Measurements from ENCODE around the gene CX3CR1. TPM values are rescaled to one million over a fixed set of nuclear protein-coding genes. Genes with fewer than 3 reads are reported as not detected.
A peak's percentile ranks its signal among the peaks of the same experiment; 100 is the strongest.

The CX3CR1 gene
- total and polyA plus RNA-seq, 8 donors = 0.06 to 0.43 (median 0.26) TPM; not detected in 4

- Histone ChIP-seq H3K36me3 (no peaks in the 10 kb centered on the region), H3K4me3 (no peak overlapping the region), H3K4me1 (peaks cover 0 to 12% (median 0%) of the 10 kb centered on the region in 4 donors), H3K9me3 (no peaks in the 10 kb centered on the region), H3K27me3 (peaks cover 0 to 13% (median 0%) of the 10 kb centered on the region in 3 donors), H3K27ac (no peak overlapping the region)
- peak in 1 of 3 donors; percentile 70 for TF ChIP-seq POLR2AphosphoS5 (IDR thresholded peaks at IDR 0.05)
- TF ChIP-seq, protein P1, sequence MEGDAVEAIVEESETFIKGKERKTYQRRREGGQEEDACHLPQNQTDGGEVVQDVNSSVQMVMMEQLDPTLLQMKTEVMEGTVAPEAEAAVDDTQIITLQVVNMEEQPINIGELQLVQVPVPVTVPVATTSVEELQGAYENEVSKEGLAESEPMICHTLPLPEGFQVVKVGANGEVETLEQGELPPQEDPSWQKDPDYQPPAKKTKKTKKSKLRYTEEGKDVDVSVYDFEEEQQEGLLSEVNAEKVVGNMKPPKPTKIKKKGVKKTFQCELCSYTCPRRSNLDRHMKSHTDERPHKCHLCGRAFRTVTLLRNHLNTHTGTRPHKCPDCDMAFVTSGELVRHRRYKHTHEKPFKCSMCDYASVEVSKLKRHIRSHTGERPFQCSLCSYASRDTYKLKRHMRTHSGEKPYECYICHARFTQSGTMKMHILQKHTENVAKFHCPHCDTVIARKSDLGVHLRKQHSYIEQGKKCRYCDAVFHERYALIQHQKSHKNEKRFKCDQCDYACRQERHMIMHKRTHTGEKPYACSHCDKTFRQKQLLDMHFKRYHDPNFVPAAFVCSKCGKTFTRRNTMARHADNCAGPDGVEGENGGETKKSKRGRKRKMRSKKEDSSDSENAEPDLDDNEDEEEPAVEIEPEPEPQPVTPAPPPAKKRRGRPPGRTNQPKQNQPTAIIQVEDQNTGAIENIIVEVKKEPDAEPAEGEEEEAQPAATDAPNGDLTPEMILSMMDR (IDR thresholded peaks at IDR 0.05) = no peak
- peak; percentile 60 to 88 for DNase-seq
- WGBS, 5 donors = 13 to 17% (median 15%) methylated on average over 7 of the region's 7 CpGs
- intact Hi-C loops (cut with DNase I; ENCODE audit: low total_unique reads) = no loop called here
Measured at GRCh38 chr3:39260957-39261356, 18.9 kb downstream of the CX3CR1 start.

DNA sequence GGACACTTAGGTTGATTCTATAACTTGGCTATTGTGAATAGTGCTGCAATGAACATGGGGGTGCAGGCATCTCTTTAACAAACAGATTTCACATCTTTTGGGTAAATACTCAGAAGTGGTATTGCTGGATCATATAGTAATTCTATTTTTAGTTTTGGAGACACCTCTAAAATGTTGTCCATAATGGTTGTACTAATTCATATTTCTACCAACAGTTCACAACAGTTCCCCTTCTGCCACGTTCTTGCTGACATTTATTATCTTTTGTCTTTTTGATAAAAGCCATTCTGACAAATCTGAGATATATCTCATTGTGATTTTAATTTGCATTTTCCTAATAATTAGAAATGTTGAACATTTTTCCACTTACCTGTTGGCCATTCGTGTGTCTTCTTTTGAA is 19.5 kb downstream of the CX3CR1 start:
- TF ChIP-seq EP300 (IDR thresholded peaks at IDR 0.05) (no peak), POLR2AphosphoS5 (IDR thresholded peaks at IDR 0.05) (no peak), POLR2A (IDR thresholded peaks at IDR 0.05) (no peak)
- TF ChIP-seq, protein P1 (IDR thresholded peaks at IDR 0.05) = no peak

DNA sequence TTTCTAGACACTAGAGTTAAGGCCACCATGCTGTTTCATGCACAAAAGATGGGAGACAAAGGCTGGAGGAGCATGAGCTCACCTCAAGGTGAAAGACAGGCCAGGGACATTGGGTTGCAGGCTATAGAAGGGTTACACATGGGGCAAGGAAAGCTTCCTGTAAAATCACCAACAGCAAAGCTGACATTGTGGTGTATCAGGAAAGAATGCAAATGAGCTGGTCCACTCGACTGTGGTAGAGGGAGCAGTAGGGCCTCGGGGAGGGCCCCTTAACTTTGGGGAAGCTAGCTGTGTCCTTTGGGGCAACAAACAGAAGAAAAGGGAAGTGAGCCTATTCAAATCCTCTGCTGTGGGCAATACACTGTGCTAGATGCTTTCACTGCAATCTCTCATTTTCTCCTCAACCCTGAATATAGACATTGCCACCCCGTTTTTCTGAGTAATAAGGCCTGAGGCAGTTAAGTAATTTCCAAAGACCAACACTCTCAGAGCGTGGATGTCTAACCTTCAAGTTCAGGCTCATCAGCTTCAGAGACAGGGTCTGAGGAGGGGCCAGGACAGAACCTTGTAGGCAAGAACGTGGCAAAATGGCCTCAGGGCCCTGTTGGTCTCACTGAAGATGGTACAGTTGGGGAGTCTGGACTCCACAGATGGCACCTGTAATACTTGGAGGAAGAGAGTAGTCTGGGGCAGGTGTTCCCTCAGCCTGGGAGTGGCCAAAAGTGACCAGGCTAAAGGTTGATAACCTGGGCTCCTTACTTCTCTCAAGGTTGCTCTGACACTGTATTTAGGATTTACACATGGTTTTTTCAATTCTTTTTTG is 24.1 kb downstream of the CX3CR1 start:
- TF ChIP-seq EP300 (IDR thresholded peaks at IDR 0.05) (no peak), POLR2A (IDR thresholded peaks at IDR 0.05) (no peak), POLR2AphosphoS5 (IDR thresholded peaks at IDR 0.05) (no peak)
- TF ChIP-seq, protein P1 (IDR thresholded peaks at IDR 0.05) = no peak
- Histone ChIP-seq H3K4me3 (no peak overlapping the region), H3K27me3 (peaks cover 0 to 6% (median 0%) of the 10 kb centered on the region in 3 donors), H3K9me3 (no peaks in the 10 kb centered on the region), H3K27ac (peak overlapping the region in 1 of 5 donors; percentile 35), H3K36me3 (no peaks in the 10 kb centered on the region), H3K4me1 (peaks cover 0 to 6% (median 0%) of the 10 kb centered on the region in 4 donors)
- WGBS, 5 donors = 48 to 65% (median 58%) methylated on average over 5 of the region's 5 CpGs
- intact Hi-C loops (cut with DNase I; ENCODE audit: low total_unique reads) = no loop called here
- peak in 1 of 2 donors; percentile 36 for DNase-seq

More for the DNA sequence above, 19.5 kb downstream of the CX3CR1 start:
- H3K4me3 ChIP-seq = no peak overlapping the region
- peaks cover 0 to 12% (median 0%) of the 10 kb centered on the region in 4 donors for H3K4me1 ChIP-seq
- H3K9me3 ChIP-seq = no peaks in the 10 kb centered on the region
- H3K36me3 ChIP-seq = no peaks in the 10 kb centered on the region
- 51 to 76% (median 62%) methylated on average over 2 of the region's 2 CpGs for WGBS, 5 donors
- no peak overlapping the region for H3K27ac ChIP-seq
- intact Hi-C loops (cut with DNase I; ENCODE audit: low total_unique reads) = no loop called here
- H3K27me3 ChIP-seq = peaks cover 0 to 13% (median 0%) of the 10 kb centered on the region in 3 donors
- DNase-seq = no peak

GRCh38 chr3:39254806-39255449 is 24.9 kb downstream of the CX3CR1 start:
- WGBS, 5 donors = 0 to 50% (median 50%) methylated on average over 2 of the region's 2 CpGs
- peaks cover 0 to 11% (median 5%) of the 10 kb centered on the region in 4 donors for H3K4me1 ChIP-seq
- no peak for TF ChIP-seq POLR2A (IDR thresholded peaks at IDR 0.05)
- no peak for TF ChIP-seq POLR2AphosphoS5 (IDR thresholded peaks at IDR 0.05)
- TF ChIP-seq, protein P1 (IDR thresholded peaks at IDR 0.05) = no peak
- TF ChIP-seq EP300 (IDR thresholded peaks at IDR 0.05) = no peak
- no peaks in the 10 kb centered on the region for H3K9me3 ChIP-seq
- intact Hi-C loops (cut with DNase I; ENCODE audit: low total_unique reads) = no loop called here
- H3K27me3 ChIP-seq = peaks cover 0 to 3% (median 0%) of the 10 kb centered on the region in 3 donors
- H3K27ac ChIP-seq = no peak overlapping the region
- no peak for DNase-seq
- no peaks in the 10 kb centered on the region for H3K36me3 ChIP-seq
- H3K4me3 ChIP-seq = no peak overlapping the region
